CD4-positive, alpha-beta memory T cell (primary cell): ENCODE measurements around the gene OAT. TPM values are rescaled to one million over a fixed set of nuclear protein-coding genes. Genes with fewer than 3 reads are reported as not detected.
A peak's percentile ranks its signal among the peaks of the same experiment; 100 is the strongest.

ENCODE experiments used
- CTCF ChIA-PET: fragments of 350-600 bp; sonication (Branson Sonifier 250); formaldehyde crosslinking; loops from one replicate; lab custom pipeline; 2021; ENCODE audit warnings: inconsistent platforms; ENCODE audit not compliant: partially characterized antibody; lab: Charles Lee
- POLR2A ChIA-PET: fragments of 350-600 bp; sonication (Branson Sonifier 250); formaldehyde crosslinking; loops from one replicate; lab custom pipeline; 2021; ENCODE audit not compliant: partially characterized antibody; lab: Charles Lee
- DNase-seq, 5 donors: peaks; one replicate each; pipeline versions ENCODE4 v3.0.0 to v3.0.0-alpha.2; 2020 to 2022; ENCODE audit warnings: mixed read lengths in 1 of 5
- H3K27ac ChIP-seq: one replicate; pipeline ENCODE4 v1.7.0; 2013; ENCODE audit warnings: low read depth, low read length
- H3K27me3 ChIP-seq: 2 replicates; pipeline ENCODE4 v1.7.0; 2013; ENCODE audit warnings: mild to moderate bottlenecking, low read length, moderate library complexity; ENCODE audit not compliant: insufficient read depth
- H3K36me3 ChIP-seq: 2 replicates; pipeline ENCODE4 v1.7.0; 2013; ENCODE audit warnings: mild to moderate bottlenecking, low read length, moderate library complexity; ENCODE audit not compliant: insufficient read depth
- H3K4me1 ChIP-seq: 2 replicates; pipeline ENCODE4 v1.7.0; 2013; ENCODE audit warnings: mild to moderate bottlenecking, low read length, moderate library complexity; ENCODE audit not compliant: insufficient read depth
- H3K4me3 ChIP-seq, 2 donors: one replicate each; pipeline ENCODE4 v1.7.0; 2013; ENCODE audit warnings: low read length in 2 of 2, mild to moderate bottlenecking in 1 of 2
- H3K9me3 ChIP-seq, 2 donors: one replicate each; pipeline ENCODE4 v1.7.0; 2013; ENCODE audit warnings: low read length in 2 of 2, control low read depth in 1 of 2; ENCODE audit not compliant: control insufficient read depth in 1 of 2
- H3K27ac Mint-ChIP-seq, 7 donors: one replicate each; pipeline ENCODE4 v1.8.0; 2020 to 2021; ENCODE audit warnings: mixed read lengths in 7 of 7, mild to moderate bottlenecking in 6 of 7, inconsistent platforms in 3 of 7, moderate library complexity in 3 of 7
- H3K27me3 Mint-ChIP-seq, 2 donors: one replicate each; pipeline ENCODE4 v1.8.0; 2020 to 2021; ENCODE audit warnings: mixed read lengths in 2 of 2
- H3K36me3 Mint-ChIP-seq, 2 donors: one replicate each; pipeline ENCODE4 v1.8.0; 2020 to 2021; ENCODE audit warnings: mixed read lengths in 2 of 2, inconsistent platforms in 1 of 2, mild to moderate bottlenecking in 1 of 2
- H3K4me1 Mint-ChIP-seq, 4 donors: one replicate each; pipeline ENCODE4 v1.8.0; 2020 to 2021; ENCODE audit warnings: mixed read lengths in 4 of 4, mild to moderate bottlenecking in 1 of 4
- H3K4me3 Mint-ChIP-seq, 8 donors: one replicate each; pipeline ENCODE4 v1.8.0; 2020 to 2021; ENCODE audit warnings: mixed read lengths in 8 of 8, mild to moderate bottlenecking in 7 of 8, moderate library complexity in 6 of 8, inconsistent platforms in 3 of 8
- H3K9me3 Mint-ChIP-seq, 8 donors: one replicate each; pipeline ENCODE4 v1.8.0; 2020 to 2021; ENCODE audit warnings: mixed read lengths in 8 of 8, mild to moderate bottlenecking in 5 of 8, inconsistent platforms in 3 of 8, moderate library complexity in 1 of 8
- intact Hi-C: fragments of 100-400 bp; cut with micrococcal nuclease; formaldehyde crosslinking; loops from one replicate; pipeline ENCODE4 v1.15.1; 2023
- polyA plus RNA-seq, 2 donors: library from polyadenylated mRNA; unstranded; fragments of 300-500 nt; fragmentation: Illumina TruSeq; gene quantifications; one replicate each; pipeline ENCODE4 v1.2.3, GENCODE V29; 2021
- total RNA-seq, 2 experiments: library from RNA; stranded (reverse); gene quantifications; one replicate each; pipeline ENCODE4 v1.2.3, GENCODE V29; 2021

Gene OAT
- total and polyA plus RNA-seq, 4 experiments from 2014 or later = 34.8 to 80.4 (median 51.0) TPM

DNA sequence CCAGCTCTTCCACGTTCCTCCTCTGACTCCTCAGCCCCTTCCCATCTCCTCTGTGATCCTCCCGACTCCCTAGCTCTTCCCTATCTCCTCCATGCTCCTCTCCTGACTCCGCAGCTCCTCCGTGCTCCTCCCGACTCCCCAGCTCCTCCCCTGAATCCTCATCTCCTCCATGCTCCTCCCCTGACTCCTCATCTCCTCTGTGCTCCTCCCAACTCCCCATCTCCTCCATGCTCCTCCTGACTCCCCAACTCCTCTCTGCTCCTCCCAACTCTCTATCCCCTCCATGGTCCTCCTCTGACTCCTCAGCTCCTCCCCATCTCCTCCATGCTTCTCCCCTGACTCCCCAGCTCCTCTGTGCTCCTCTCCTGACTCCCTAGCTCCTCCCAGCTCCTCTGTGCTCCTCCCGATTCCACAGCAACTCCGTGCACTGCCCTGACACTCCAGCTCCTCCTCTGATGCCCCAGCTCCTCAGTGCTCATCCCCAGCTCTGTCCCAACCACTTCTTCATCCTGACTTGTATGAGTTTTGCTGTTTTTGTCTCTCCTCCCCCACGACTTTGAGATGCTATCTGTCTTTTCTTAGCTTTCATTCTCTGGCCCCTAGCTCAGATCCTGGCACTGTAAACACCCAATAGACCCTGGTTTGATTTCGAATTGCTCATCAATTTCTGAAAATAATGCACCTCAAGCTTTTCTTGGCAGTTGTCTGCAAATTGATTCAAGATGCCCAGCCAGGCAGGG lies 38.3 kb downstream of the OAT start:
- peaks cover 35 to 44% of the 10 kb centered on the region in 2 donors for H3K27me3 Mint-ChIP-seq
- Histone ChIP-seq H3K4me1 (no peaks in the 10 kb centered on the region), H3K4me3 (no peak overlapping the region), H3K27me3 (peaks cover 26% of the 10 kb centered on the region), H3K36me3 (no peaks in the 10 kb centered on the region), H3K27ac (no peak overlapping the region), H3K9me3 (no peaks in the 10 kb centered on the region)
- POLR2A ChIA-PET = no interaction called here
- H3K36me3 Mint-ChIP-seq = no peaks in the 10 kb centered on the region
- H3K27ac Mint-ChIP-seq = no peak overlapping the region
- CTCF ChIA-PET = interaction anchor here (0.9 to 3.3 kb wide), 3 partner anchors 9 to 386 kb away, joined by 3 to 23 read pairs (median 6); no protein-coding TSS in a partner anchor
- intact Hi-C loops = no loop called here
- no peak for DNase-seq
- H3K9me3 Mint-ChIP-seq = no peaks in the 10 kb centered on the region
- no peak overlapping the region for H3K4me3 Mint-ChIP-seq
- H3K4me1 Mint-ChIP-seq = peaks cover 0 to 2% (median 0%) of the 10 kb centered on the region in 4 donors

DNA sequence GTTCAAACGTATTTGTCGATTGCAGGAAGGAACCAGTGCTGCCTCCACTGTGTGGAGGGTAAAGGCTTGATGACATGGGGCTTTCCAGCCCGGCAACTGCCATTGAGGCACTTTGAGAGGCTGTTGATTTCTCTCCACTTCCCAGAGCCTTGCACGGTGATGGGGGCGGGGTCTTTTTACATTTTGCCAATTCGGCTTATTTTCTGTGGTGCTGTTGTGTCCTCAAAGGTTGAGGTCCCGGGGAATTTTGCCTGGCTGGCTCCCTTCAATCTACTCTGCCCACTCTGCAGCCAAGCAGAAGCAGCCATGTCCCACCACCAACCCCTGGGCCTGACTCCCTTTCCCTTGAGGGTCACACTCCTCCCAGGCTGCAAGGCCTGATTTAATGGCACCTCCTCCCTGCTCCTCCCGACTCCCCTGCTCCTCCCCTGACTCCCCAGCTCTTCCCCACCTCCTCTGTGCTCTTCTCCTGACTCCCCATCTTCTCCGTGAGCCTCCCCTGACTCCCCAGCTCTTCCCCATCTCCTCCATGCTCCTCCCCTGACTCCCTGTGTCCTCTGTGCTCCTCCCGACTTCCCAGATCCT lies 39.0 kb downstream of the OAT start:
- CTCF ChIA-PET = interaction anchor here (0.9 to 3.3 kb wide), 3 partner anchors 8 to 385 kb away, joined by 3 to 23 read pairs (median 6); no protein-coding TSS in a partner anchor
- DNase-seq = no peak

DNA sequence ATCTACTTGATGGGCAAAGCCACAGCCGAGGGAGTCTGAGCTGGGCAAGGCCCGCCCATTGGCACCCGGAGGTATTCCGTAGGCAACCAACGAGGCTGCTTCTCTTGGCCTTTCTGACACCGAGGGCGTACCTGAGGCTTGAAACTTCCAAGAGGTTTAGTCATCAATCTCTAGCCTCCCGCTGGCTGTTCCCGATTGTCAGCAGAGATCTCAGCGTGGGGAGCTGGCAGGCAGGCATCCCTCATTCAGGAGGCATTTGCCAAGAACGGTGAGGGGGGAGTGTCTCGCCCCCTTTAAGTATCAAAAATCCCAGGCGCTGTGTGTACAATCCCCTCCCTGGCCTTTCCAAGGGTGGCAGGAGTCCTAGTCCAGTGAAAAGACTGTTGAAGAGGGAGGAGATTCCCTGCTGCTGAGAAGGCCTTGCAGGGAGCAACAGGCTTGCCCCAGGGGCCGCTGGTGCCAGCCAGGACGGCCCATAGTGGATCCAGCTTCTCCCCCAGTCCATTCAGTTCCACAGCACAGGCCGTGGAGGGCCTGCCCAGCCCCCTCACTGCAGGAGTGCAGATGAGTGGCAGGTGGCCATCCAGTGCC lies 39.7 kb downstream of the OAT start:
- Mint-ChIP-seq H3K4me1 (peaks cover 0 to 2% (median 0%) of the 10 kb centered on the region in 4 donors), H3K9me3 (no peaks in the 10 kb centered on the region), H3K27ac (no peak overlapping the region), H3K36me3 (no peaks in the 10 kb centered on the region), H3K27me3 (peaks cover 35 to 42% of the 10 kb centered on the region in 2 donors), H3K4me3 (no peak overlapping the region)
- H3K27me3 ChIP-seq = peaks cover 26% of the 10 kb centered on the region
- H3K36me3 ChIP-seq = no peaks in the 10 kb centered on the region
- POLR2A ChIA-PET = no interaction called here
- intact Hi-C loops = no loop called here
- H3K4me3 ChIP-seq = no peak overlapping the region
- CTCF ChIA-PET = interaction anchor here (3.3 kb wide), 1 partner anchor 10 kb away, joined by 23 read pairs; no protein-coding TSS in a partner anchor
- H3K9me3 ChIP-seq = no peaks in the 10 kb centered on the region
- H3K27ac ChIP-seq = no peak overlapping the region
- no peaks in the 10 kb centered on the region for H3K4me1 ChIP-seq
- no peak for DNase-seq

More for the DNA sequence above, 39.0 kb downstream of the OAT start:
- intact Hi-C loops = no loop called here
- Histone ChIP-seq H3K27ac (no peak overlapping the region), H3K27me3 (peaks cover 26% of the 10 kb centered on the region), H3K36me3 (no peaks in the 10 kb centered on the region), H3K4me3 (no peak overlapping the region), H3K4me1 (no peaks in the 10 kb centered on the region), H3K9me3 (no peaks in the 10 kb centered on the region)
- H3K27ac Mint-ChIP-seq = no peak overlapping the region
- POLR2A ChIA-PET = no interaction called here
- no peak overlapping the region for H3K4me3 Mint-ChIP-seq
- H3K36me3 Mint-ChIP-seq = no peaks in the 10 kb centered on the region
- H3K4me1 Mint-ChIP-seq = peaks cover 0 to 2% (median 0%) of the 10 kb centered on the region in 4 donors
- H3K27me3 Mint-ChIP-seq = peaks cover 35 to 38% of the 10 kb centered on the region in 2 donors
- no peaks in the 10 kb centered on the region for H3K9me3 Mint-ChIP-seq

DNA sequence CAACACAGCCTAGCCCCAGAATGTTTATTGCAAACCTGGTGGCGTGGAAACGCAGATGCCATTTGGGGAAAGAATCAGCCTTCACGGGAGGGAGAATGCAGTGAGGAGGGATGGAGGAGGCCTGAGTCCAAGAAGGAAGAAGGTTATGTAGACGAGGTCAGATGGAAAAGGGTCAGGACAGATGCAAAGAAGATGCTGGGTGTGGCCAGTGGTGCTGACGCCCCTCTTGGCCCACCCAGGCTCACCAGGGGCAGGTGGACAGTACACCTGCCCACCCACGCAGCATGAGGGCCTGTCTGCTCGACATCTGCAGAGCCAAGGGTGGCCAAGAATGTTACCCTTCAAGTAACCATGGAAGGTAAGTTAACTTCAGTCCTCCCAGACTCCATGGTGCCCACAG lies 40.5 kb downstream of the OAT start:
- no peak for DNase-seq
- intact Hi-C loops = no loop called here
- Histone ChIP-seq H3K4me3 (no peak overlapping the region), H3K4me1 (no peaks in the 10 kb centered on the region), H3K9me3 (no peaks in the 10 kb centered on the region), H3K27me3 (peaks cover 26% of the 10 kb centered on the region), H3K36me3 (no peaks in the 10 kb centered on the region), H3K27ac (no peak overlapping the region)
- no peak overlapping the region for H3K4me3 Mint-ChIP-seq
- peaks cover 0 to 2% (median 0%) of the 10 kb centered on the region in 4 donors for H3K4me1 Mint-ChIP-seq
- H3K36me3 Mint-ChIP-seq = no peaks in the 10 kb centered on the region
- H3K27ac Mint-ChIP-seq = peak overlapping the region in 1 of 7 donors; percentile 4
- ChIA-PET POLR2A (no interaction called here), CTCF (interaction anchor here (3.3 kb wide), 1 partner anchor 11 kb away, joined by 23 read pairs; no protein-coding TSS in a partner anchor)
- no peaks in the 10 kb centered on the region for H3K9me3 Mint-ChIP-seq
- H3K27me3 Mint-ChIP-seq = peaks cover 31 to 41% of the 10 kb centered on the region in 2 donors

DNA sequence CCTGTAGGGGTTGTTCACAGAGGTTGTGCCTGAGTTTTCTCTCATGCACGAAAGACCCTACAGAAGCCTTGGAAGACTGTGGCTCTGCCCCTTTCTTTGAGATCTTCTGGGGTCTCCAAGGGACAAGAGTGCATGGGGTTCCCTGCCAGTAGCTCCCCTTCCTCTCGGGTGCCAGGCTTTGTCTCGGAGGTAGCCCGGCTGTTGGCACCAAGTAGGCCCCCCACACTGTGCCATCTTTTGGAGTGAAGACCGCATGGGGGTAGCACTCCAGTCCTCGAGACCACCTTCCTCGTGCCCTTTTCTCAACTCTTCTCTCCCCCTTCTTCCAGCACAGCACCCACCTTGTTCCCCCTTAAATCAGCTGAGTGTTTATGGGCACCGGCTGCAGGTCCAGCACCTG lies 41.6 kb downstream of the OAT start:
- no peak overlapping the region for H3K4me3 ChIP-seq
- Mint-ChIP-seq H3K4me3 (no peak overlapping the region), H3K9me3 (no peaks in the 10 kb centered on the region), H3K36me3 (no peaks in the 10 kb centered on the region), H3K27me3 (peaks cover 28 to 41% of the 10 kb centered on the region in 2 donors), H3K4me1 (peaks cover 0 to 2% (median 0%) of the 10 kb centered on the region in 4 donors), H3K27ac (no peak overlapping the region)
- no peak for DNase-seq
- H3K27me3 ChIP-seq = peaks cover 26% of the 10 kb centered on the region
- no peaks in the 10 kb centered on the region for H3K4me1 ChIP-seq
- intact Hi-C loops = no loop called here
- CTCF ChIA-PET = no interaction called here
- no peaks in the 10 kb centered on the region for H3K36me3 ChIP-seq
- H3K9me3 ChIP-seq = no peaks in the 10 kb centered on the region
- POLR2A ChIA-PET = no interaction called here
- no peak overlapping the region for H3K27ac ChIP-seq

DNA sequence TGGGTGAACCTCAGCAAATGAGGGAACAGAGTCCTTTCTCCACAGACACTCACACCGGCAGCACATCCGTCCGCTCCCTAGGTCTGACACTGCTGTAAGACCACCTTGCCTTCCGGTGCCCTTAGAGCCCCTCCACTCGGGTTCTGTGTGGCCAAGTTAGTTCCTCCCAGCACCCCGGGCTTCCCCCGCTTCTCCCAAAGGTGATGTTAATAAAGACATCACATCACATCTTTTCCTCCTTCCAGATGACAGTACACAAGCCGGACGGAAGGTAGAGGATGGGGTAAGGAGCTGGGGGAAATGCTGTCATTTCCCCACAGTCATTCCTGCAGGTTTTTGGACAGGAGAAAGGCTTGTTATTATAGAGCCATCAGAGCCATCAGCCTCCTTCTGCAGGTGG lies 42.3 kb downstream of the OAT start:
- Mint-ChIP-seq H3K4me3 (no peak overlapping the region), H3K4me1 (peaks cover 0 to 2% (median 0%) of the 10 kb centered on the region in 4 donors), H3K27me3 (peaks cover 26 to 39% of the 10 kb centered on the region in 2 donors), H3K9me3 (no peaks in the 10 kb centered on the region), H3K36me3 (no peaks in the 10 kb centered on the region), H3K27ac (no peak overlapping the region)
- ChIA-PET CTCF (interaction anchor here (1.4 kb wide), 1 partner anchor 13 kb away, joined by 4 read pairs; no protein-coding TSS in a partner anchor), POLR2A (no interaction called here)
- no peaks in the 10 kb centered on the region for H3K36me3 ChIP-seq
- intact Hi-C loops = no loop called here
- H3K4me1 ChIP-seq = no peaks in the 10 kb centered on the region
- H3K4me3 ChIP-seq = no peak overlapping the region
- peaks cover 23% of the 10 kb centered on the region for H3K27me3 ChIP-seq
- no peak overlapping the region for H3K27ac ChIP-seq
- no peak for DNase-seq
- H3K9me3 ChIP-seq = no peaks in the 10 kb centered on the region

DNA sequence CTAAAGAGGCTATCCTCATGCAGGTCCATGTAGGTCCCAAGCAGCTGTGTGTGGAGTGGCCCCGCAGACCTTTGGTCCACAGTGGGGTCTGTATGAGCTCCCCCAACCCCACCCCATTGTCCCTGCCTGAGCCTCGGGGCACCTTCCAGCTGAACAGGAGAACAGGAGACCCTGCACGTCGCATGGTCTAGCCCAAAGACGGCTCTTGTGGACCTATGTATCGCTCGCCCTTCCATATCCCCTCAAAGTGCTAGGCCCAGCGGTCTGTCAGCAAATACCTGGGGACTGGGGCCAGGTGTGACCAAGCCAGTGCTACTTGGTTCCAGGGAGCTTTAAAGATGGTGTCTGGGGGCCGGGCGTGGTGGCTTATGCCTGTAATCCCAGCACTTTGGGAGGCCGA lies 43.0 kb downstream of the OAT start:
- Mint-ChIP-seq H3K27ac (no peak overlapping the region), H3K36me3 (no peaks in the 10 kb centered on the region), H3K4me1 (peaks cover 0 to 2% (median 0%) of the 10 kb centered on the region in 4 donors), H3K27me3 (peaks cover 20 to 34% of the 10 kb centered on the region in 2 donors), H3K4me3 (no peak overlapping the region), H3K9me3 (peaks cover 0 to 2% (median 0%) of the 10 kb centered on the region in 8 donors)
- CTCF ChIA-PET = interaction anchor here (1.0 to 1.4 kb wide), 2 partner anchors 13 to 28 kb away, joined by 3 to 4 read pairs; no protein-coding TSS in a partner anchor
- intact Hi-C loops = no loop called here
- no peaks in the 10 kb centered on the region for H3K9me3 ChIP-seq
- no peaks in the 10 kb centered on the region for H3K36me3 ChIP-seq
- H3K27me3 ChIP-seq = peaks cover 16% of the 10 kb centered on the region
- DNase-seq = no peak
- POLR2A ChIA-PET = no interaction called here
- no peak overlapping the region for H3K27ac ChIP-seq
- H3K4me1 ChIP-seq = no peaks in the 10 kb centered on the region
- no peak overlapping the region for H3K4me3 ChIP-seq
